Upper lobe of right lung (tissue), 1 donor: ENCODE measurements around the gene CHMP4B. TPM values are rescaled to one million over a fixed set of nuclear protein-coding genes. Genes with fewer than 3 reads are reported as not detected.

Experiments used
- ATAC-seq: fragments of 200-7000 bp; cut with Tn5 transposase; one replicate; pipeline ENCODE4 v1.9.1; 2020; ENCODE audit warnings: mild to moderate bottlenecking, moderate library complexity
- DNase-seq: peaks from one replicate; pipeline ENCODE4 v3.0.0-alpha.2; 2020
- H3K27ac ChIP-seq: fragments of 200-600 bp; one replicate; pipeline ENCODE4 v1.8.0; 2022
- H3K27me3 ChIP-seq: fragments of 200-600 bp; one replicate; pipeline ENCODE4 v1.8.0; 2022; ENCODE audit warnings: mild to moderate bottlenecking
- H3K36me3 ChIP-seq: fragments of 200-600 bp; one replicate; pipeline ENCODE4 v1.8.0; 2022
- H3K4me1 ChIP-seq: fragments of 200-600 bp; one replicate; pipeline ENCODE4 v1.8.0; 2022
- H3K4me3 ChIP-seq: fragments of 200-600 bp; one replicate; pipeline ENCODE4 v1.8.0; 2022; ENCODE audit warnings: mild to moderate bottlenecking
- H3K9me3 ChIP-seq: fragments of 200-600 bp; one replicate; pipeline ENCODE4 v1.8.0; 2022
- intact Hi-C: fragments of 100-400 bp; cut with DNase I; formaldehyde crosslinking; loops from one replicate; pipeline ENCODE4 v1.11.0; 2022
- total RNA-seq: library from RNA; stranded (reverse); fragmentation: NEBNext Ultra II Directional; extraction: Animal tissue kit (Norgen Biotek cat#: 25700); gene quantifications from one replicate; pipeline ENCODE4 v1.2.1, GENCODE V29; 2021
- TF ChIP-seq, protein P1 (sequence below): fragments of 200-600 bp; IDR thresholded peaks from one replicate; pipeline ENCODE4 v1.8.0; 2022; ENCODE audit warnings: antibody characterized with exemption
- donor health status: DM: no; HTN: yes; CAD: no; lungs with severe emphysema.

Gene CHMP4B
- total RNA-seq, 1 donor from 2014 or later: 86.6 TPM

DNA sequence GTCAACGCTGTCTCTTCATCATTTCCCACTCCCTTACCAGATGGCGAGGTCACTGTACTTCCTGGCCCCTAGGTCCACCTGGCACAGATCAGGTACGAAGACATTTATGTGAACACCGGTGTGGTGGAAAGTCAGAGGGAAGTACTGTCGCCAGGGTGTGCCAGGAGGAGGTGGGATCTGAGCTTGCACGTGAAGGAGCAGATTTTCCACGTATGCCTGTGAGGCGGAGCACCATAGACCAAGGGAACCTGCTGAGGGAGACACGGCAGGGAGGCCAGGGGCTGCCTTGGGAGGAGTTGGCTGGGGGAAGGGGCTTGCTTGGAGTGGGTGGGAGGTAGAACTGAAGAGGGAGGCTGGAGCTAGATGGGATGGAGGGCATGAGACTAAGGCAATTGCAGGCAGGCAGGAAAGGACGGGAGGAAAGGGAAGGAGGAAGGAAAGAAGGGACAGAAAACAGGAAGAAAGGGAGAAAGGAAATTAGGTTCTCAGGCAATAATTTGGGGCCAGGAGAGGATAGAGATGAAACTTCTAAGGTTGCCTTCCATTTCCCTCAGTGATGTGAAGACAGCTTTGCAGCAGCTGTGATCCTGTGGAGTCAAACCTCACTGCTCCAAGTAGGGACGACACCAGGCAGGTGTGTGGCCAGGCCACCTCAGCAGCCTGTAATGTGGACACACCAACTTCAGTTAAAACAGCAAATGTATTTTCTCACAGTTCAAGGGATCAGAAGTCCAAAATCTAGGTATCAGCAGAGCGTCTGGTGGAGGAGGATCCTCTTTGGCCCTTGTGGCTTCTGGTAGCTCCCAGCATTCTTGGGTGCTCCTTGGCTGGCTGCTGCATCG is 46.8 kb downstream of the CHMP4B start:
- intact Hi-C loops: no loop called here
- Histone ChIP-seq H3K27ac (no peak overlapping the region), H3K4me3 (no peak overlapping the region), H3K4me1 (peaks cover 19% of the 10 kb centered on the region), H3K27me3 (no peaks in the 10 kb centered on the region), H3K9me3 (no peaks in the 10 kb centered on the region), H3K36me3 (peaks cover 31% of the 10 kb centered on the region)
- DNase-seq (no peak), ATAC-seq (no peak)
- TF ChIP-seq, protein P1, sequence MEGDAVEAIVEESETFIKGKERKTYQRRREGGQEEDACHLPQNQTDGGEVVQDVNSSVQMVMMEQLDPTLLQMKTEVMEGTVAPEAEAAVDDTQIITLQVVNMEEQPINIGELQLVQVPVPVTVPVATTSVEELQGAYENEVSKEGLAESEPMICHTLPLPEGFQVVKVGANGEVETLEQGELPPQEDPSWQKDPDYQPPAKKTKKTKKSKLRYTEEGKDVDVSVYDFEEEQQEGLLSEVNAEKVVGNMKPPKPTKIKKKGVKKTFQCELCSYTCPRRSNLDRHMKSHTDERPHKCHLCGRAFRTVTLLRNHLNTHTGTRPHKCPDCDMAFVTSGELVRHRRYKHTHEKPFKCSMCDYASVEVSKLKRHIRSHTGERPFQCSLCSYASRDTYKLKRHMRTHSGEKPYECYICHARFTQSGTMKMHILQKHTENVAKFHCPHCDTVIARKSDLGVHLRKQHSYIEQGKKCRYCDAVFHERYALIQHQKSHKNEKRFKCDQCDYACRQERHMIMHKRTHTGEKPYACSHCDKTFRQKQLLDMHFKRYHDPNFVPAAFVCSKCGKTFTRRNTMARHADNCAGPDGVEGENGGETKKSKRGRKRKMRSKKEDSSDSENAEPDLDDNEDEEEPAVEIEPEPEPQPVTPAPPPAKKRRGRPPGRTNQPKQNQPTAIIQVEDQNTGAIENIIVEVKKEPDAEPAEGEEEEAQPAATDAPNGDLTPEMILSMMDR: no peak

DNA sequence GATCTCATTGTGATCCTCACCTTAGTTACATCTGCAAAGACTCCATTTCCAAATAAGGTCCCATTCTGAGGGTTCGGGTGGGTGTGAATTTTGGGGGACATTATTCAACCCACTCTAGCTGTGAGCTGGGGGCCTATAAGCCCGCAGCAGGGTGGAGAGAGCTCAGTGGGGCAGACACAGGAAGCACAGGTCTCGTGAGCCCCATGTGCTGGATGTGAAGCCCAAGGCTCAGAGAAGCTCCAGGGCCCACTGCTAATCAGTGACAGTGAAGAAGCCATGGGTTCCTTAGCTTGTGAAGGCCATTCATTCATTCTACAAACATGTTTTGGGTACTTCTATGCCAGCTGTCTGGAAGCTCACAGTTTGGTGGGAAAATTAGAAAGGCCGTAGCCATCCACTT is 47.5 kb downstream of the CHMP4B start:
- Histone ChIP-seq H3K27me3 (no peaks in the 10 kb centered on the region), H3K4me1 (peaks cover 23% of the 10 kb centered on the region), H3K36me3 (peaks cover 24% of the 10 kb centered on the region), H3K4me3 (no peak overlapping the region), H3K27ac (no peak overlapping the region), H3K9me3 (no peaks in the 10 kb centered on the region)
- TF ChIP-seq, protein P1: no peak
- no peak for DNase-seq
- ATAC-seq: no peak
- intact Hi-C loops: no loop called here

DNA sequence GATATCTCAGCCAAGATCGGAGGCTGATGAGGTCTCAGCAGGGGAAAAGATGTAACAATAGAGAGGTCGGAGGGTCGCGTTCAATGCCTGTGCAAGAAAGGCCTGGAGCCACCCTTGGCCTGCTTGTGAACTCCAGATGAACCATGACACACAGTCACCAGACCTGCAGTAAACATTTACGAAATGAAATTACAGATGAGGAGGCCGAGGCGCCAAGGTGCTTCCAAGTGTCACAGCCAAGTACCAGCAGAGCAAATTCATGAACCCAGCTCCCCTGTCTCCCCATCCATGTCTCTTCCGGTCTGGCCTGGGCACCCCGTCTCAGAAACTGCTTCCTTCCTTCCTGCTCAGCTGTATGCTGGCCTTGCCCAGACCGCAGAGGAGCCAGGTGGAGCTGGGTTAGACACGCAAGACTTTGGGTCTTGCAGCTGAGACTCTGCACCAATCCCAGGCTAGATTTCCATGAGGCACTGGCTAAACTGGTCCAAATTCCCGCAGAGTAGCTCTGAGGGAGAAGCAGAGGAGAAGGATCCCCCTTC is 48.1 kb downstream of the CHMP4B start:
- Histone ChIP-seq H3K9me3 (no peaks in the 10 kb centered on the region), H3K4me1 (peaks cover 23% of the 10 kb centered on the region), H3K27me3 (no peaks in the 10 kb centered on the region), H3K27ac (no peak overlapping the region), H3K36me3 (peaks cover 18% of the 10 kb centered on the region), H3K4me3 (no peak overlapping the region)
- TF ChIP-seq, protein P1: no peak
- intact Hi-C loops: no loop called here
- no peak for DNase-seq
- peak; percentile 14 for ATAC-seq

DNA sequence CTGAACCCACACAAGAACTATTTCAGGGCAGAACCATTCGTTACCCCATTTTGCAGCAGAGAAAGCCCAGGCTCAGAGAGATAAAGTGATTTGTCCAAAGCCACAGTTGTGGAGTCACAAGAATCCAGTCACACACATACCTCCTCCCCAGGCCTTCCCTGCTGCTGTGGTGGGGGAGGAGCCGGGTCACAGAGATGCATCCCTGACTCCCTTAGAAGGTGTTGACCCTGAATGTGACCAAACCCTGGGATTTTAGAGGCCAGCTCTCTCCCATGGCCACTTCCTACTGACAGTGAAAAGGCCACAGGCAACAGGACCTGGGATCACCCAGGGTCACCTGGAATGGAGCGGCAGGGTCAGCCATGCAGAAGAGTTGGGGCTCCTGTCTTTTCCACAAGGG is 48.6 kb downstream of the CHMP4B start:
- TF ChIP-seq, protein P1: no peak
- ATAC-seq (no peak), DNase-seq (no peak)
- H3K36me3 ChIP-seq: peaks cover 13% of the 10 kb centered on the region
- H3K9me3 ChIP-seq: no peaks in the 10 kb centered on the region
- no peak overlapping the region for H3K4me3 ChIP-seq
- H3K4me1 ChIP-seq: peaks cover 23% of the 10 kb centered on the region
- intact Hi-C loops: loop anchor here (5.0 kb wide), 1 partner anchor 213 kb away; no protein-coding TSS in a partner anchor
- H3K27ac ChIP-seq: no peak overlapping the region
- no peaks in the 10 kb centered on the region for H3K27me3 ChIP-seq

DNA sequence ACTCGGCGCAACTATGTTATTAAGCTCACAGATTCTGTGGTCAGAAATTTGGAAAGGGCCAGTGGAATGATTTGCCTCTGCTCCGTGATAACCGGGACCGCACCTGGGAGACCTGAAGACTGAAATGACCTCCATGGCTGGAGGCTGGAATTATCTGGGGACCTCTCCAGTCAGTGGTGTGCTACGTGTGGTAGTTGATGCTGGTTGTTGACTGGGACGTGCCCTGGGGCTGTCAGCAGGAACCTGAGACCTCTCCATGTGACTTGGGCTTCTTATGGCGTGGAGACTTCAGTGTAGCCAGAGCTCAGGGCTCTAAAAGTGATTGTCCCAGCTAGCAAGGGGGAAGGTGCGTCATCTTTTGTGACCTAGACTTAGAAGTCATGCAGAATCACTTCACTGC is 50.3 kb downstream of the CHMP4B start:
- Histone ChIP-seq H3K36me3 (peaks cover 4% of the 10 kb centered on the region), H3K9me3 (no peaks in the 10 kb centered on the region), H3K4me3 (no peak overlapping the region), H3K4me1 (peaks cover 23% of the 10 kb centered on the region), H3K27me3 (no peaks in the 10 kb centered on the region), H3K27ac (no peak overlapping the region)
- TF ChIP-seq, protein P1: no peak
- intact Hi-C loops: loop anchor here (5.0 kb wide), 1 partner anchor 211 kb away; no protein-coding TSS in a partner anchor
- no peak for DNase-seq
- no peak for ATAC-seq
